Sigmoid colon (tissue), 7 donors: ENCODE data around the gene WIPF2. TPM values are rescaled to one million over a fixed set of nuclear protein-coding genes. Genes with fewer than 3 reads are reported as not detected.

Experiments
- DNase-seq: peaks from one replicate; pipeline ENCODE4 v3.0.0-alpha.2; 2019
- H3K27ac ChIP-seq, 4 donors: fragments of 200-600 bp; sonication (generic); one replicate each; pipeline ENCODE4 v1.5.1; 2016 to 2019; ENCODE audit warnings: mild to moderate bottlenecking in 1 of 4
- H3K27me3 ChIP-seq, 3 donors: fragments of 200-600 bp; sonication (generic); one replicate each; pipeline ENCODE4 v1.5.1; 2019; ENCODE audit warnings: mild to moderate bottlenecking in 1 of 3
- H3K36me3 ChIP-seq, 4 donors: fragments of 200-600 bp; sonication (generic); one replicate each; pipeline ENCODE4 v1.5.1; 2016 to 2019
- H3K4me1 ChIP-seq, 4 donors: fragments of 200-600 bp; sonication (generic); one replicate each; pipeline ENCODE4 v1.5.1; 2017 to 2019
- H3K4me3 ChIP-seq, 4 donors: fragments of 200-600 bp; sonication (generic); one replicate each; pipeline ENCODE4 v1.5.1; 2017 to 2019; ENCODE audit warnings: mild to moderate bottlenecking in 2 of 4, moderate library complexity in 1 of 4
- H3K9me3 ChIP-seq, 4 donors: fragments of 200-600 bp in 3 of 4; sonication (generic) in 3 of 4; one replicate each; pipeline versions ENCODE4 v1.5.1 to v1.6.1; 2013 to 2019
- CTCF ChIP-seq, 4 experiments: fragments of 450-650 bp in 3 of 4; fragments of 200-600 bp in 1 of 4; IDR thresholded peaks; one replicate each; pipeline ENCODE4 v1.5.1; 2016 to 2019; ENCODE audit warnings: antibody characterized with exemption in 4 of 4, mild to moderate bottlenecking in 3 of 4, moderate library complexity in 2 of 4
- EP300 ChIP-seq, 4 donors: sonication (generic); formaldehyde crosslinking; IDR thresholded peaks; one replicate each; pipeline ENCODE4 v1.6.1; 2017; ENCODE audit warnings: antibody characterized with exemption in 4 of 4
- POLR2A ChIP-seq, 2 donors: fragments of 450-650 bp; IDR thresholded peaks; one replicate each; pipeline ENCODE4 v1.6.1; 2016; ENCODE audit warnings: antibody characterized with exemption in 2 of 2, mild to moderate bottlenecking in 2 of 2, moderate library complexity in 2 of 2
- POLR2AphosphoS5 ChIP-seq, 4 donors: sonication (generic); formaldehyde crosslinking; IDR thresholded peaks; one replicate each; pipeline ENCODE4 v1.6.1; 2017; ENCODE audit warnings: antibody characterized with exemption in 4 of 4
- WGBS, 2 donors: extraction: QIAGEN DNeasy Blood & Tissue Kit; methylation state at CpG; one replicate each; pipeline ENCODE4 v1.1.7; 2013; 5-methylcytosine and 5-hydroxymethylcytosine counted together
- intact Hi-C: fragments of 100-400 bp; cut with DNase I; formaldehyde crosslinking; loops from one replicate; pipeline ENCODE4 v1.15.1; 2023
- polyA plus RNA-seq, 3 donors: library from polyadenylated mRNA; stranded (reverse); fragments of 200-250 nt; gene quantifications; one replicate each; pipeline ENCODE4 v1.2.3, GENCODE V29; 2013
- total RNA-seq, 4 donors: library from RNA; depleted of rRNA; stranded (reverse); fragments of >200 nt; gene quantifications; one replicate each; pipeline ENCODE4 v1.1.0, GENCODE V29; 2016
- donor health status: healthy with polysubstance abuse.
- donor health status: Bipolar disorder and iron deficiency.
- donor health status: healthy.

The WIPF2 gene
- total and polyA plus RNA-seq, 7 donors = 6.7 to 20.3 (median 10.2) TPM

DNA sequence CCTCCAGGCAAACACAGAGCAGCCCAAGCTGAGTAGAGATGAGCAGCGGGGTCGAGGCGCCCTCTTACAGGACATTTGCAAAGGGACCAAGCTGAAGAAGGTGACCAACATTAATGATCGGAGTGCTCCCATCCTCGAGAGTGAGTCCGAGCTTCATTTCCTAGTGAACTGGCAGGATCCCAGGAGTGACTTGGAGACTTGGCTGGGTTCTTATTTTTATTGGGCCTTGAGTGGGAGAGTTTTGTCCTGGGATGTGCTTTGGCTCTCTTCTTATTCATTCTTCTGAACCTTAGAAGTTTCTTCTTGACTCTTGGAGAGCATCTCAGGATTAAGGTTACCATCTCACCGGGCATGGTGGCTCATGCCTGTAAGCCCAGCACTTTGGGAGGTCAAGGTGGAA, 41.4 kb downstream of the WIPF2 start:
- Histone ChIP-seq H3K27ac (no peak overlapping the region), H3K36me3 (peaks cover 17 to 86% (median 47%) of the 10 kb centered on the region in 4 donors), H3K9me3 (no peaks in the 10 kb centered on the region), H3K4me1 (no peaks in the 10 kb centered on the region), H3K4me3 (no peak overlapping the region), H3K27me3 (no peaks in the 10 kb centered on the region)
- no peak for DNase-seq
- WGBS, 2 donors = 95 to 96% methylated on average over 7 of the region's 7 CpGs
- intact Hi-C loops = no loop called here
- no peak for TF ChIP-seq POLR2A (IDR thresholded peaks at IDR 0.05)
- no peak for TF ChIP-seq EP300 (IDR thresholded peaks at IDR 0.05)

DNA sequence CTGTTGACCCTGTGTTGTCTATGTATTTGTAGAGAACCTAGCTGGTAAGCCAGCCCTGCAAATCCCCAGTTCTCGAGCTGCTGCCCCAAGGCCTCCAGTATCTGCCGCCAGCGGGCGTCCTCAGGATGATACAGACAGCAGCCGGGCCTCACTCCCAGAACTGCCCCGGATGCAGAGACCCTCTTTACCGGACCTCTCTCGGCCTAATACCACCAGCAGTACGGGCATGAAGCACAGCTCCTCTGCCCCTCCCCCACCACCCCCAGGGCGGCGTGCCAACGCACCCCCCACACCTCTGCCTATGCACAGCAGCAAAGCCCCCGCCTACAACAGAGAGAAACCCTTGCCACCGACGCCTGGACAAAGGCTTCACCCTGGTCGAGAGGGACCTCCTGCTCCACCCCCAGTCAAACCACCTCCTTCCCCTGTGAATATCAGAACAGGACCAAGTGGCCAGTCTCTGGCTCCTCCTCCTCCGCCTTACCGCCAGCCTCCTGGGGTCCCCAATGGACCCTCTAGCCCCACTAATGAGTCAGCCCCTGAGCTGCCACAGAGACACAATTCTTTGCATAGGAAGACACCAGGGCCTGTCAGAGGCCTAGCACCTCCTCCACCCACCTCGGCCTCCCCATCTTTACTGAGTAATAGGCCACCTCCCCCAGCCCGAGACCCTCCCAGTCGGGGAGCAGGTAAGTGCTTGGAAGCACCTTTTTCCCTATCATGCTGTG, 45.5 kb downstream of the WIPF2 start:
- Histone ChIP-seq H3K4me3 (no peak overlapping the region), H3K36me3 (peaks cover 25 to 87% (median 40%) of the 10 kb centered on the region in 4 donors), H3K9me3 (no peaks in the 10 kb centered on the region), H3K27ac (no peak overlapping the region), H3K4me1 (no peaks in the 10 kb centered on the region), H3K27me3 (no peaks in the 10 kb centered on the region)
- no peak for DNase-seq
- 93 to 96% methylated on average over 21 of the region's 21 CpGs for WGBS, 2 donors
- intact Hi-C loops = no loop called here
- TF ChIP-seq EP300 (IDR thresholded peaks at IDR 0.05) (no peak), POLR2A (IDR thresholded peaks at IDR 0.05) (no peak), POLR2AphosphoS5 (IDR thresholded peaks at IDR 0.05) (no peak), CTCF (IDR thresholded peaks at IDR 0.05) (no peak)

DNA sequence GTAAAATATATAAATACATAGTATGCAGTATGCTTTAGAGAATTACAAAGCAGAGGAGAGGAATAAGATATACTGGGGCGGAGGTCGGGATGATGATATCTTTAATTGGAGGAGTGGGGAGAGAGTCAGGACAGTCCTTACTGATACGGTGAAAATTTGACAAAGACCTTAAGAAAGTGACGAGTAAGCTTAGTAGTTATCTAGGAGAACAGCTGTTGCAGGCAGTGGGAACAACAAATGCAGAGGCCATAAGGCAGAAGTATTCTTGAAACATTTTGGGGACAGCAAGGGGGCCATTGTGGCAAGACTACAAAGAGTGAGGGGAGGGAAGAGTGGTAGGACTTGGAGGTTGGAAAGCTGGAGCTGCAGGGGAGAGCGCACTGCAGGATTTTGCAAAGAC, 46.2 kb downstream of the WIPF2 start:
- 95% methylated on average over 5 of the region's 5 CpGs for WGBS, 2 donors
- H3K9me3 ChIP-seq = no peaks in the 10 kb centered on the region
- DNase-seq = no peak
- H3K4me1 ChIP-seq = no peaks in the 10 kb centered on the region
- no peaks in the 10 kb centered on the region for H3K27me3 ChIP-seq
- no peak overlapping the region for H3K27ac ChIP-seq
- H3K36me3 ChIP-seq = peaks cover 25 to 82% (median 36%) of the 10 kb centered on the region in 4 donors
- no peak for TF ChIP-seq EP300 (IDR thresholded peaks at IDR 0.05)
- no peak for TF ChIP-seq CTCF (IDR thresholded peaks at IDR 0.05)
- TF ChIP-seq POLR2A (IDR thresholded peaks at IDR 0.05) = no peak
- TF ChIP-seq POLR2AphosphoS5 (IDR thresholded peaks at IDR 0.05) = no peak
- H3K4me3 ChIP-seq = no peak overlapping the region
- intact Hi-C loops = no loop called here

DNA sequence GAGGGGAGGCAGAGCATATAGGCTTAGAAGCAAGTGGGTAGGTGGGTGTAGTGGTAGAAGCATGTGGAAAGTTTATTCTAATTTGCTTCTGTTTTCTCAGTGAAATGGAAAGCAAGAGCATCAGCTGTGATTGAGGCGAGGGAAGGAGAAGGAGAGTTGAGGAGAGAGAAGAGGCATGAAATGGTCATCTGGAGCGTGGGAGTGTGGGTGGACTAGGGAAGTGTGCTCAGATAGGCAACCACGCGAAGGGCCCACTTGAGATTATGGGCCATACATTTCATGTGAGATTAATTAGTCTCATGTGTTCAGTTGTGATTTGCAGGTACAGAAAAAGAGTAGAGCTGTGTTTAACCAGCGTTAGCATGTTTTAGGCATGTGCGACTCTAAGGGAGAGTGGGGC, 47.8 kb downstream of the WIPF2 start:
- Histone ChIP-seq H3K9me3 (no peaks in the 10 kb centered on the region), H3K4me3 (no peak overlapping the region), H3K4me1 (no peaks in the 10 kb centered on the region), H3K27me3 (no peaks in the 10 kb centered on the region), H3K27ac (no peak overlapping the region), H3K36me3 (peaks cover 20 to 82% (median 31%) of the 10 kb centered on the region in 4 donors)
- TF ChIP-seq POLR2AphosphoS5 (IDR thresholded peaks at IDR 0.05) (no peak), EP300 (IDR thresholded peaks at IDR 0.05) (no peak), POLR2A (IDR thresholded peaks at IDR 0.05) (no peak), CTCF (IDR thresholded peaks at IDR 0.05) (no peak)
- intact Hi-C loops = no loop called here
- 96 to 98% methylated on average over 6 of the region's 6 CpGs for WGBS, 2 donors
- no peak for DNase-seq

DNA sequence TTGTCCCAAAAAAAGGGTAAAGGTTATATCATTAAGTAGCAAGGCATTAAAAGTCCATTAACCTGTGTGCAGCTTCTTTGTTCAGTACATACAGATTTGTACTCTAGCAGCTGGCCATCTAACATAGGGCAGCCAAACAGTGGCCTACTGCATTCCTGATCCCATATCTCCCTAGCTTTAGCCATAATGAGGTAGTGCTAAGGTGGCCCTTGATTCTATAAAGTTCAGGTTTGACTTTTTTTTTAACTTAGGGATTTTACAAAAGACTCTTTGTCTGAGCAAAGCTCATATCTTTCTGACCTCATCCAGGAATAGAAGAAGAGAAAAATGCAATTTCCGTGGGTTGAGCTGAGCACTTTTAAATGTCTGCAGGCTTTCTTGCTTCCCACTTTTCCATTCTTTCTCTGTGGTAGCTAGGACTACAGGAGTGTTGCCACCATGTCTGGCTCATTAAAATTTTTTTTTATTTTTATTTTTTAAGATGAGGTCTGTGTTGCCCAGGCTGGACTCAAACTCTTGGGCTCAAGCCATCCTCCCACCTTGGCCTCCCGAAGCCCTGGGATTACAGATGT, 49.1 kb downstream of the WIPF2 start:
- H3K27ac ChIP-seq = no peak overlapping the region
- H3K4me1 ChIP-seq = no peaks in the 10 kb centered on the region
- no peak for TF ChIP-seq POLR2A (IDR thresholded peaks at IDR 0.05)
- TF ChIP-seq CTCF (IDR thresholded peaks at IDR 0.05) = no peak
- no peak for TF ChIP-seq EP300 (IDR thresholded peaks at IDR 0.05)
- no peak for TF ChIP-seq POLR2AphosphoS5 (IDR thresholded peaks at IDR 0.05)
- intact Hi-C loops = no loop called here
- DNase-seq = no peak
- H3K27me3 ChIP-seq = no peaks in the 10 kb centered on the region
- H3K4me3 ChIP-seq = no peak overlapping the region
- H3K9me3 ChIP-seq = no peaks in the 10 kb centered on the region
- 56 to 87% methylated on average over 2 of the region's 2 CpGs for WGBS, 2 donors
- peaks cover 14 to 82% (median 25%) of the 10 kb centered on the region in 4 donors for H3K36me3 ChIP-seq
